HFFc6 (cell line): ENCODE data around the gene ANKRD17. TPM values are rescaled to one million over a fixed set of nuclear protein-coding genes. Genes with fewer than 3 reads are reported as not detected.
A peak's percentile ranks its signal among the peaks of the same experiment; 100 is the strongest.
"Not testable (repeated sequence)": the region's sequence is repeated elsewhere in the genome, so short reads cannot be mapped to it uniquely, and the experiment has no call there.

Experiments used
- DNase-seq: peaks from one replicate; pipeline ENCODE4 v3.0.0-alpha.2; 2018
- H3K27ac Mint-ChIP-seq: 2 replicates; pipeline ENCODE4 v1.8.0; 2020; ENCODE audit warnings: mild to moderate bottlenecking, mixed read lengths
- H3K27me3 Mint-ChIP-seq: 2 replicates; pipeline ENCODE4 v1.8.0; 2021; ENCODE audit warnings: mild to moderate bottlenecking, moderate library complexity, mixed read lengths; ENCODE audit not compliant: insufficient read depth
- H3K36me3 Mint-ChIP-seq: 2 replicates; pipeline ENCODE4 v1.8.0; 2021; ENCODE audit warnings: low read depth, mixed read lengths
- H3K4me1 Mint-ChIP-seq: 2 replicates; pipeline ENCODE4 v1.8.0; 2020; ENCODE audit warnings: low read depth, mixed read lengths
- H3K4me3 Mint-ChIP-seq: 2 replicates; pipeline ENCODE4 v1.8.0; 2020; ENCODE audit warnings: mild to moderate bottlenecking, moderate library complexity, mixed read lengths
- H3K9me3 Mint-ChIP-seq: 2 replicates; pipeline ENCODE4 v1.8.0; 2020; ENCODE audit warnings: mild to moderate bottlenecking, mixed read lengths
- CTCF ChIP-seq: fragments of 200-600 bp; sonication (generic); IDR thresholded peaks from 2 replicates; pipeline ENCODE4 v1.5.0; 2021; ENCODE audit warnings: antibody characterized with exemption, mild to moderate bottlenecking
- total RNA-seq, 6 experiments: library from RNA; stranded (reverse); fragmentation: NEBNext Ultra II Directional; extraction: Animal tissue kit (Norgen Biotek cat#: 25700); gene quantifications; 2 replicates in 1 of 6; 3 replicates in 5 of 6; pipeline ENCODE4 v1.2.3, GENCODE V29; 2021

The ANKRD17 gene
- total RNA-seq, 6 experiments from 2014 or later, result 51.7 to 61.0 (median 56.4) TPM

- peaks cover 27% of the 10 kb centered on the region for H3K36me3 Mint-ChIP-seq
- TF ChIP-seq CTCF, result no peak
- H3K4me3 Mint-ChIP-seq, result no peak overlapping the region
- no peaks in the 10 kb centered on the region for H3K27me3 Mint-ChIP-seq
- no peaks in the 10 kb centered on the region for H3K9me3 Mint-ChIP-seq
- H3K4me1 Mint-ChIP-seq, result no peaks in the 10 kb centered on the region; the same call in 1 of the 2 replicates
- DNase-seq, result no peak
- H3K27ac Mint-ChIP-seq, result 0 out of 2 replicates have a peak overlapping the region, but pooled peaks have one; percentile 18
These were observed 26.8 kb downstream of the ANKRD17 start for GRCh38 chr4:73231518-73232487.

- Mint-ChIP-seq H3K27me3 (no peaks in the 10 kb centered on the region), H3K36me3 (peaks cover 27% of the 10 kb centered on the region), H3K4me3 (no peak overlapping the region), H3K27ac (0 out of 2 replicates have a peak overlapping the region, but pooled peaks have one; percentile 18), H3K9me3 (no peaks in the 10 kb centered on the region), H3K4me1 (no peaks in the 10 kb centered on the region)
- DNase-seq, result no peak
- no peak for TF ChIP-seq CTCF
These were observed 27.6 kb downstream of the ANKRD17 start for GRCh38 chr4:73230865-73231517.

GRCh38 chr4:73228800-73229199, 29.8 kb downstream of the ANKRD17 start:
- not testable (repeated sequence) for H3K27me3 Mint-ChIP-seq, H3K4me3 Mint-ChIP-seq, H3K36me3 Mint-ChIP-seq, H3K27ac Mint-ChIP-seq, DNase-seq, H3K9me3 Mint-ChIP-seq
- H3K4me1 Mint-ChIP-seq, result peaks cover 10% of the 10 kb centered on the region

GRCh38 chr4:73224886-73225285, 33.7 kb downstream of the ANKRD17 start:
- Mint-ChIP-seq H3K4me1 (peaks cover 32% of the 10 kb centered on the region), H3K4me3 (no peak overlapping the region), H3K27ac (0 out of 2 replicates have a peak overlapping the region, but pooled peaks have one; percentile 16), H3K9me3 (no peaks in the 10 kb centered on the region), H3K27me3 (no peaks in the 10 kb centered on the region), H3K36me3 (peaks cover 5% of the 10 kb centered on the region; the same call in 1 of the 2 replicates)
- no peak for DNase-seq
- no peak for TF ChIP-seq CTCF

- H3K27ac Mint-ChIP-seq, result no peak overlapping the region
These were observed 35.3 kb downstream of the ANKRD17 start for GRCh38 chr4:73223258-73223650.

More at GRCh38 chr4:73223258-73223650, 35.3 kb downstream of the ANKRD17 start:
- Mint-ChIP-seq H3K4me3 (no peak overlapping the region), H3K4me1 (peaks cover 39% of the 10 kb centered on the region), H3K36me3 (no peaks in the 10 kb centered on the region), H3K27me3 (no peaks in the 10 kb centered on the region), H3K9me3 (no peaks in the 10 kb centered on the region)
- TF ChIP-seq CTCF, result no peak
- DNase-seq, result no peak
